Measurements from ENCODE around the gene ASPHD1.

DNA sequence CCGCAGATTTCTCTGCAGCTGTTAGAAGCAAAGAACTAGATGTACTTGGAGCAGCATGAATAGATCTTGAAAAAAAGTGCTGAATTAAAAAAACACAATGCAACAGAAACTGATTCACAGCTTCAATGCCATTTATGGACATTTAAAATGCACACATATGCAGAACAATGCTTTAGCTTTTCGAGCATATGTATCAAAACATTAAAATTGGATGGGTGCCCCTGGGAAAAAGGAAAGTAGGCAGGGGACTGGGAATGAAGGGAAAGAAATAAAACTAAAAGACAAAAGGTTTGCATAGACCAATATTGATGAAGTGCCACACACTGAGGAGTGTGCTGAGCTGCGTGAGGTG, 20.7 kb downstream of the ASPHD1 start:
- TF ChIP-seq, protein P1, sequence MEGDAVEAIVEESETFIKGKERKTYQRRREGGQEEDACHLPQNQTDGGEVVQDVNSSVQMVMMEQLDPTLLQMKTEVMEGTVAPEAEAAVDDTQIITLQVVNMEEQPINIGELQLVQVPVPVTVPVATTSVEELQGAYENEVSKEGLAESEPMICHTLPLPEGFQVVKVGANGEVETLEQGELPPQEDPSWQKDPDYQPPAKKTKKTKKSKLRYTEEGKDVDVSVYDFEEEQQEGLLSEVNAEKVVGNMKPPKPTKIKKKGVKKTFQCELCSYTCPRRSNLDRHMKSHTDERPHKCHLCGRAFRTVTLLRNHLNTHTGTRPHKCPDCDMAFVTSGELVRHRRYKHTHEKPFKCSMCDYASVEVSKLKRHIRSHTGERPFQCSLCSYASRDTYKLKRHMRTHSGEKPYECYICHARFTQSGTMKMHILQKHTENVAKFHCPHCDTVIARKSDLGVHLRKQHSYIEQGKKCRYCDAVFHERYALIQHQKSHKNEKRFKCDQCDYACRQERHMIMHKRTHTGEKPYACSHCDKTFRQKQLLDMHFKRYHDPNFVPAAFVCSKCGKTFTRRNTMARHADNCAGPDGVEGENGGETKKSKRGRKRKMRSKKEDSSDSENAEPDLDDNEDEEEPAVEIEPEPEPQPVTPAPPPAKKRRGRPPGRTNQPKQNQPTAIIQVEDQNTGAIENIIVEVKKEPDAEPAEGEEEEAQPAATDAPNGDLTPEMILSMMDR (IDR thresholded peaks at IDR 0.05): no peak
- TF ChIP-seq POLR2A (IDR thresholded peaks at IDR 0.05): no peak

Measured in heart left ventricle (tissue), 13 donors.